H1 (cell line): ENCODE results near the gene LIF. TPM values are rescaled to one million over a fixed set of nuclear protein-coding genes. Genes with fewer than 3 reads are reported as not detected.
A peak's percentile ranks its signal among the peaks of the same experiment; 100 is the strongest.

Source experiments
- CTCF ChIA-PET: fragments of 300-600 bp; sonication (Branson Sonifier 250); formaldehyde crosslinking; loops from one replicate; lab custom pipeline; 2021; ENCODE audit not compliant: partially characterized antibody; lab: Charles Lee
- POLR2A ChIA-PET: fragments of 300-600 bp; sonication (Branson Sonifier 250); formaldehyde crosslinking; loops from one replicate; lab custom pipeline; 2021; ENCODE audit warnings: inconsistent platforms; ENCODE audit not compliant: partially characterized antibody; lab: Charles Lee
- DNase-seq, 2 experiments: peaks; one replicate each; pipeline versions ENCODE4 v3.0.0 to v3.0.0-alpha.2; 2010 to 2022; ENCODE audit warnings: low spot score in 2 of 2, low read depth in 1 of 2, mixed read lengths in 1 of 2
- FAIRE-seq: peaks from 2 replicates; lab custom pipeline; 2011; peaks lifted over from hg19 to GRCh38; lab: Jason Lieb, UNC
- H2AFZ ChIP-seq: 2 replicates; pipeline ENCODE4 v1.8.1; 2012; ENCODE audit warnings: low read length, inconsistent platforms
- H2AK5ac ChIP-seq: 2 replicates; pipeline ENCODE4 v1.6.1; 2013; ENCODE audit warnings: low read depth, low read length
- H2BK120ac ChIP-seq: replicated peaks from 2 replicates; pipeline ENCODE3; 2013; ENCODE audit warnings: low read depth, low read length, inconsistent platforms
- H2BK12ac ChIP-seq: 2 replicates; pipeline ENCODE4 v1.6.1; 2013; ENCODE audit warnings: low read depth, low read length
- H2BK15ac ChIP-seq: 2 replicates; pipeline ENCODE4 v1.6.1; 2013; ENCODE audit warnings: low read length
- H2BK20ac ChIP-seq: 2 replicates; pipeline ENCODE4 v1.6.1; 2013; ENCODE audit warnings: low read length
- H2BK5ac ChIP-seq: 2 replicates; pipeline ENCODE4 v1.6.1; 2013; ENCODE audit warnings: low read depth, low read length
- H3K14ac ChIP-seq: 2 replicates; pipeline ENCODE4 v1.6.1; 2013; ENCODE audit warnings: inconsistent platforms; ENCODE audit not compliant: insufficient read length
- H3K18ac ChIP-seq: 2 replicates; pipeline ENCODE4 v1.6.1; 2013; ENCODE audit warnings: low read length; ENCODE audit errors: extremely low read depth
- H3K23ac ChIP-seq: 2 replicates; pipeline ENCODE4 v1.6.1; 2013; ENCODE audit warnings: inconsistent platforms; ENCODE audit not compliant: insufficient read length
- H3K23me2 ChIP-seq: 2 replicates; pipeline ENCODE4 v1.6.1; 2013; ENCODE audit warnings: low read depth, low read length
- H3K27ac ChIP-seq: 2 replicates; pipeline ENCODE4 v1.6.1; 2011; ENCODE audit warnings: low read depth, low read length, inconsistent platforms
- H3K27me3 ChIP-seq, 4 experiments: replicated peaks in 1 of 4; 1 replicate in 1 of 4; 2 replicates in 3 of 4; pipeline versions ENCODE4 v1.6.1 to v1.8.1; 2011 to 2013; ENCODE audit warnings: low read length in 3 of 4, mild to moderate bottlenecking in 3 of 4, inconsistent platforms in 2 of 4, mixed read lengths in 2 of 4, moderate library complexity in 1 of 4; ENCODE audit not compliant: control insufficient read depth in 3 of 4, insufficient read depth in 3 of 4; ENCODE audit errors: extremely low read depth in 1 of 4
- H3K36me3 ChIP-seq, 4 experiments: 2 replicates each; pipeline versions ENCODE4 v1.6.1 to v1.8.1; 2011 to 2013; ENCODE audit warnings: mild to moderate bottlenecking in 4 of 4, low read length in 3 of 4, moderate library complexity in 2 of 4, control low read depth in 1 of 4, inconsistent platforms in 1 of 4; ENCODE audit not compliant: insufficient read depth in 4 of 4, control insufficient read depth in 2 of 4
- H3K4ac ChIP-seq: replicated peaks from 2 replicates; pipeline ENCODE3; 2013; ENCODE audit warnings: low read length, low read depth, mixed read lengths, inconsistent platforms; ENCODE audit not compliant: insufficient read length
- H3K4me1 ChIP-seq, 4 experiments: replicated peaks in 1 of 4; 1 replicate in 1 of 4; 2 replicates in 3 of 4; pipeline versions ENCODE4 v1.6.1 to v1.8.1; 2011 to 2013; ENCODE audit warnings: low read length in 3 of 4, inconsistent platforms in 2 of 4, mixed read lengths in 1 of 4; ENCODE audit not compliant: insufficient read depth in 4 of 4, control insufficient read depth in 3 of 4
- H3K4me2 ChIP-seq, 2 experiments: 2 replicates each; pipeline versions ENCODE4 v1.6.1 to v1.8.1; 2011 to 2013; ENCODE audit warnings: low read depth in 2 of 2, low read length in 2 of 2, control low read depth in 1 of 2, inconsistent platforms in 1 of 2, mild to moderate bottlenecking in 1 of 2; ENCODE audit not compliant: insufficient read depth in 1 of 2
- H3K4me3 ChIP-seq, 4 experiments: fragments of 200-600, 300-600 bp in 1 of 4; sonication (generic), shearing (Covaris generic), sonication (Bioruptor Twin) in 1 of 4; 2 replicates each; pipeline versions ENCODE4 v1.5.1 to v1.8.1; 2011 to 2016; ENCODE audit warnings: low read length in 4 of 4, low read depth in 3 of 4, control low read depth in 2 of 4, inconsistent platforms in 2 of 4, mild to moderate bottlenecking in 2 of 4, mixed read lengths in 1 of 4, moderate library complexity in 1 of 4; ENCODE audit not compliant: insufficient read depth in 2 of 4; ENCODE audit errors: extremely low read depth in 1 of 4
- H3K56ac ChIP-seq: replicated peaks from 2 replicates; pipeline ENCODE3; 2013; ENCODE audit warnings: low read depth, mild to moderate bottlenecking, mixed read lengths, low read length, inconsistent platforms; ENCODE audit not compliant: insufficient read length
- H3K79me1 ChIP-seq: 2 replicates; pipeline ENCODE4 v1.6.1; 2013; ENCODE audit warnings: low read depth, low read length, control low read depth
- H3K79me2 ChIP-seq, 2 experiments: 2 replicates each; pipeline versions ENCODE4 v1.6.1 to v1.8.1; 2012 to 2013; ENCODE audit warnings: low read length in 2 of 2, mild to moderate bottlenecking in 2 of 2, inconsistent platforms in 1 of 2; ENCODE audit not compliant: insufficient read depth in 2 of 2, control insufficient read depth in 1 of 2
- H3K9ac ChIP-seq, 4 experiments: replicated peaks in 1 of 4; 1 replicate in 1 of 4; 2 replicates in 3 of 4; pipeline versions ENCODE4 v1.6.1 to v1.8.1; 2011 to 2013; ENCODE audit warnings: low read depth in 3 of 4, low read length in 3 of 4, control low read depth in 2 of 4, mild to moderate bottlenecking in 2 of 4, moderate library complexity in 2 of 4, inconsistent platforms in 1 of 4; ENCODE audit errors: extremely low read depth in 1 of 4
- H3K9me3 ChIP-seq, 2 experiments: 2 replicates each; pipeline versions ENCODE4 v1.6.1 to v1.8.1; 2012 to 2013; ENCODE audit warnings: mild to moderate bottlenecking in 2 of 2, moderate library complexity in 2 of 2, control low read depth in 1 of 2, inconsistent platforms in 1 of 2, low read depth in 1 of 2, low read length in 1 of 2, mixed read lengths in 1 of 2; ENCODE audit not compliant: insufficient read depth in 2 of 2
- H4K20me1 ChIP-seq, 2 experiments: replicated peaks in 1 of 2; 2 replicates each; pipeline versions ENCODE3 to v1.8.1; 2011 to 2013; ENCODE audit warnings: inconsistent platforms in 2 of 2, low read length in 2 of 2, mild to moderate bottlenecking in 1 of 2; ENCODE audit not compliant: insufficient read depth in 2 of 2, control insufficient read depth in 1 of 2
- H4K5ac ChIP-seq: 2 replicates; pipeline ENCODE4 v1.6.1; 2013; ENCODE audit warnings: low read length, low read depth, mixed read lengths, inconsistent platforms; ENCODE audit not compliant: insufficient read length
- H4K8ac ChIP-seq: 2 replicates; pipeline ENCODE4 v1.8.0; 2013; ENCODE audit warnings: mild to moderate bottlenecking, moderate library complexity, low read length, inconsistent platforms; ENCODE audit not compliant: insufficient read depth; ENCODE audit errors: extremely low read depth
- H4K91ac ChIP-seq: replicated peaks from 2 replicates; pipeline ENCODE3; 2013; ENCODE audit warnings: low read length, mixed read lengths, inconsistent platforms; ENCODE audit not compliant: insufficient read length
- CBX5 ChIP-seq: fragments of 300-800, 300-1000 bp; sonication (generic); IDR thresholded peaks from 2 replicates; pipeline ENCODE4 v1.7.1; 2016; ENCODE audit warnings: antibody characterized with exemption, low read length, low read depth
- CREB1 ChIP-seq: IDR thresholded peaks from 2 replicates; pipeline ENCODE4 v1.6.1; 2012; ENCODE audit warnings: inconsistent platforms
- EZH2 ChIP-seq: fragments of 200-600 bp; sonication (generic); IDR thresholded peaks from 2 replicates; pipeline ENCODE4 v1.7.1; 2012; ENCODE audit warnings: low read depth, mild to moderate bottlenecking, moderate library complexity, low read length, inconsistent platforms; ENCODE audit not compliant: severe bottlenecking
- RXRA ChIP-seq: IDR thresholded peaks from 2 replicates; pipeline ENCODE4 v1.6.1; 2011; ENCODE audit warnings: low read depth, mild to moderate bottlenecking, low read length, moderate library complexity; ENCODE audit not compliant: insufficient read depth
- SP2 ChIP-seq: IDR thresholded peaks from 2 replicates; pipeline ENCODE4 v1.6.1; 2012; ENCODE audit warnings: mild to moderate bottlenecking, low read length, inconsistent platforms
- TAF1 ChIP-seq: IDR thresholded peaks from 2 replicates; pipeline ENCODE4 v1.6.1; 2011; ENCODE audit warnings: mild to moderate bottlenecking, low read depth, low read length
- TBP ChIP-seq: IDR thresholded peaks from 2 replicates; pipeline ENCODE4 v1.6.1; 2011; ENCODE audit warnings: low read depth, low read length, improper control_type of control experiment
- WGBS, 2 experiments: shearing (Covaris generic) in 1 of 2; methylation state at CpG; one replicate each; pipeline versions ENCODE4 v1.1.6 to v1.1.7; 2013 to 2015; ENCODE audit warnings: low lambda C conversion rate in 2 of 2, mixed read lengths in 2 of 2, inconsistent platforms in 1 of 2, low coverage in 1 of 2, missing lambda C conversion rate in 1 of 2; ENCODE audit not compliant: insufficient replicate concordance in 2 of 2, insufficient coverage in 1 of 2, insufficient read length in 1 of 2; ENCODE audit errors: extremely low coverage in 1 of 2, missing lambda C conversion rate in 1 of 2; 5-methylcytosine and 5-hydroxymethylcytosine counted together
- polyA plus RNA-seq, 7 experiments: library from polyadenylated mRNA; depleted of rRNA in 3 of 7; stranded (reverse) in 5 of 7; unstranded in 2 of 7; fragments of >200 nt in 5 of 7; fragments of 200-250 nt in 2 of 7; gene quantifications; 1 replicate in 5 of 7; 2 replicates in 1 of 7; 4 replicates in 1 of 7; pipeline versions ENCODE4 v1.2.1 to v1.2.3, GENCODE V29; 2011 to 2013; ENCODE audit warnings: missing spikeins in 2 of 7, mixed read lengths in 2 of 7
- total RNA-seq: library from RNA; stranded (reverse); fragmentation: NEBNext Ultra II Directional; extraction: Animal tissue kit (Norgen Biotek cat#: 25700); gene quantifications from 2 replicates; pipeline ENCODE4 v1.2.1, GENCODE V29; 2021

LIF gene
- total and polyA plus RNA-seq, 2 of the 8 experiments (the other 6 are each of a cell fraction or from before 2014, with no cell fraction given), result 3.3 to 3.5 TPM

- H4K8ac ChIP-seq, result no peak overlapping the region
- no peak overlapping the region for H3K23ac ChIP-seq
- H3K9ac ChIP-seq, result no peak overlapping the region
- H3K14ac ChIP-seq, result no peak overlapping the region
- no peak overlapping the region for H2AK5ac ChIP-seq
- no peak overlapping the region for H3K4me3 ChIP-seq
- H2BK5ac ChIP-seq, result no peak overlapping the region
- FAIRE-seq (no peak), DNase-seq (no peak)
- no peak overlapping the region for H2BK120ac ChIP-seq
- 72% methylated on average over 8 of the region's 12 CpGs; no CpG with 5 or more reads in 1 of the 2 experiments for WGBS, 2 experiments
- ChIA-PET POLR2A (interaction anchor here (1.0 to 2.4 kb wide), 2 partner anchors 9 to 12 kb away, joined by 3 to 7 read pairs; no protein-coding TSS in a partner anchor), CTCF (interaction anchor here (1.5 kb wide), 1 partner anchor 15 kb away, joined by 3 read pairs; no protein-coding TSS in a partner anchor)
- H3K18ac ChIP-seq, result no peak overlapping the region
- H2BK15ac ChIP-seq, result 0 out of 2 replicates have a peak overlapping the region, but pooled peaks have one; percentile 88
- H2BK20ac ChIP-seq, result no peak overlapping the region
- H3K79me2 ChIP-seq, result no peaks in the 10 kb centered on the region
- H4K91ac ChIP-seq, result no peak overlapping the region
- H2BK12ac ChIP-seq, result no peak overlapping the region
- no peak overlapping the region for H3K56ac ChIP-seq
- no peak overlapping the region for H4K5ac ChIP-seq
- H3K27me3 ChIP-seq, result no peaks in the 10 kb centered on the region; a peak in 2 of 7 replicates
- H3K9me3 ChIP-seq, result no peaks in the 10 kb centered on the region
- peaks cover 3 to 25% (median 15%) of the 10 kb centered on the region in 4 experiments for H3K4me1 ChIP-seq
- peaks cover 0 to 2% of the 10 kb centered on the region in 2 experiments for H4K20me1 ChIP-seq
- no peak overlapping the region for H2AFZ ChIP-seq
- H3K23me2 ChIP-seq, result peaks cover 12% of the 10 kb centered on the region; the same call in 1 of the 2 replicates
- H3K4ac ChIP-seq, result no peak overlapping the region
- H3K4me2 ChIP-seq, result no peak overlapping the region
- H3K27ac ChIP-seq, result no peak overlapping the region
- H3K79me1 ChIP-seq, result peaks cover 4% of the 10 kb centered on the region
- 0 out of 8 replicates have a peak, but pooled peaks cover 0 to 5% (median 0%) of the 10 kb centered on the region in 4 experiments for H3K36me3 ChIP-seq
- TF ChIP-seq EZH2 (no peak), CBX5 (no peak), SP2 (no peak), TAF1 (no peak), RXRA (no peak), CREB1 (no peak), TBP (no peak)
Observed at GRCh38 chr22:30247974-30248373, 1.4 kb upstream of the LIF start.
